Measurements from ENCODE around the gene TTC13. TPM values are rescaled to one million over a fixed set of nuclear protein-coding genes. Genes with fewer than 3 reads are reported as not detected.

TTC13 gene
- total and polyA plus RNA-seq, 10 of the 15 experiments (the other 5 are each of a cell fraction or from before 2014, with no cell fraction given) = 5.8 to 30.8 (median 18.5) TPM

DNA sequence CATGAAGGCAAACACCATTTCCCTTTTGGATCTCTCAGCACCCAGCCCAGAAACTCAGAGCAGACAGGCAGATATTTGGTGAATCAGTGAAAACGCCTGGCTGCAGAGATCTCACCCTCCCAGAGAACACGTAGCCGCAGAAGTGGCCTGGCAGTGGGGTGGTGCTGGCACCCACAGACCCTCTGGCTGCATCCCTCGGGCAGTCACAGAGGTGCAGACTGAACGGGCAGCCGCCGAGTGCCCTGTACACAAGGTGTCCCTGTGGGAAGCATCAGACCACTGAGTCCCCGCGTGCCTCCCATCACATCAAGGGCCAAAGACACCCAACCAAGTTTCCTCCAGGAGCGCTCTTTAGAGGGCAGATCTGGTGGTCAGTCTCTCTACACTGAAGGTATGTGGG, 49.3 kb upstream of the TTC13 start:
- no peak overlapping the region for H3K9ac ChIP-seq (ENCODE audit: control insufficient read depth, insufficient read depth, low read length)
- no peaks in the 10 kb centered on the region for H4K20me1 ChIP-seq (ENCODE audit: control insufficient read depth, insufficient read depth)
- TF ChIP-seq EZH2 (IDR thresholded peaks at IDR 0.05; ENCODE audit: borderline replicate concordance, control insufficient read depth, low read depth, low read length) (no peak), HDAC2 (IDR thresholded peaks at IDR 0.05) (no peak), NRF1 (conservative IDR thresholded peaks at IDR 0.05; ENCODE audit: low read depth, low read length) (no peak), DPF2 (IDR thresholded peaks at IDR 0.05) (no peak), BCL11A (IDR thresholded peaks at IDR 0.05; ENCODE audit: low read depth, low read length) (no peak), CHD2 (IDR thresholded peaks at IDR 0.05; ENCODE audit: borderline replicate concordance, low read depth, low read length) (no peak), ZBED1 (IDR thresholded peaks at IDR 0.05; ENCODE audit: borderline replicate concordance) (no peak), SMARCA5 (IDR thresholded peaks at IDR 0.05) (no peak), ZNF592 (IDR thresholded peaks at IDR 0.05) (no peak), NFXL1 (IDR thresholded peaks at IDR 0.05; ENCODE audit: borderline replicate concordance) (no peak), PAX8 (IDR thresholded peaks at IDR 0.05) (no peak)
- ATAC-seq (no peak), DNase-seq (ENCODE audit: low read depth, low spot score) (no peak), FAIRE-seq (no peak)
- no TSS peak for BruUV-seq (replicated peaks)
- no peaks in the 10 kb centered on the region; a peak in 1 of 4 replicates for H3K27me3 ChIP-seq (replicated peaks in 1 of 2; ENCODE audit: control insufficient read depth in 2 of 2, insufficient read depth in 2 of 2, low read length in 1 of 2)
- no peaks in the 10 kb centered on the region for H3K79me2 ChIP-seq (ENCODE audit: control insufficient read depth, insufficient read depth, low read length)
- H2AFZ ChIP-seq (ENCODE audit: control insufficient read depth, low read depth, low read length) = no peak overlapping the region
- H3K9me3 ChIP-seq (replicated peaks; ENCODE audit: control insufficient read depth, insufficient read depth, low read length) = no peaks in the 10 kb centered on the region
- POLR2A ChIA-PET = no interaction called here
- no peak overlapping the region for H3K4me3 ChIP-seq
- CTCF ChIA-PET = no interaction called here
- SMC1A ChIA-PET (ENCODE audit: uncharacterized antibody, unreplicated experiment) = interaction anchor here (1.5 kb wide), 1 partner anchor 9 kb away, joined by 4 read pairs; no protein-coding TSS in a partner anchor
- RAD21 ChIA-PET (ENCODE audit: unreplicated experiment) = no interaction called here
- H3K4me2 ChIP-seq (ENCODE audit: control insufficient read depth, insufficient read depth) = no peak overlapping the region
- H3K27ac ChIP-seq (ENCODE audit: control insufficient read depth, insufficient read depth) = no peak overlapping the region
- in situ Hi-C loops (cut with MboI) (no loop called here), intact Hi-C loops (cut with micrococcal nuclease; ENCODE audit: unreplicated experiment) (no loop called here)
- no peaks in the 10 kb centered on the region for H3K4me1 ChIP-seq (ENCODE audit: control insufficient read depth, insufficient read depth, low read length)
- WGBS (ENCODE audit: insufficient coverage, insufficient replicate concordance, low lambda C conversion rate, missing lambda C conversion rate) = 80% methylated on average over 10 of the region's 10 CpGs
- H3K36me3 ChIP-seq (ENCODE audit: control insufficient read depth in 2 of 2, insufficient read depth in 2 of 2, low read length in 1 of 2) = no peaks in the 10 kb centered on the region

Data from GM12878 (cell line).